ENCODE measurements around the gene MRPL17.
A peak's percentile ranks its signal among the peaks of the same experiment; 100 is the strongest.

The MRPL17 gene

DNA sequence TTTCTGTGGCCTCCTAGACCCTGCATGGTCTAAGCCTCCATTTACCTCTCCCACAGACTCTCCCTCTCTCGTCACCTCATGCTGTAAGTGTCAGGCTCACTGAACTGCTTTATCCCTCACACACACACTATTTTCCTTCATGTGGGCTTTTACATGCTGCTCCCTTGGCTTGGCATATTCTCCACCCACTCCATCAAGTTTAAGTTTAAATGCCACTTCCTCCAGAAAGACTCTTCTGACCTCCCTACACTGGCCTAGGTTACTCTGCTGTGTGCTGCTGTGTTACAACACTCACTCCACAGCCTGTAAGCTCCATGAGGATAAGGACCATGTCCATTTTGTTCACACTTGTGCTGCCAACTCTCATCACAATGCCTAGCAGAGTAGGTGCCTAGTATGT lies 30.0 kb downstream of the MRPL17 start:
- no peak for DNase-seq

DNA sequence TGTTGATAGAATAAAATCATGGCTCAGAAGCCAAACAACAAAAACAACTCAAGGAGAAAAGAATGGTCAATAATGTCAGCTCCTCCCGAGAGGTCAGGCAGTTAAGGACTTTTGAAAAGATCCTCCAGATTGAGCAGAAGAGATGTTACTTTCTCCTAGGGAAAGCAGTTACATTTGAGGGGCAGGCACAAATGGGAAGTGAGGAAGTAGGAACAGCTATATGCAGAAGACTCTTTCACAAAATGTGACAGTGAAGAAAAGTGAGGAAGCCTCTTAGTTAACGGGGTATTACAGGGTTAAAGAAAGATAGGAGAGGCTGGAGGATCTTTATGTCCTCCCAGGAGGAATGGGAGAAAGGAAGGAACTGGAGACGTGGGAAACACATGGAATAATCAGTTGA lies 31.0 kb downstream of the MRPL17 start:
- no peak for DNase-seq

DNA sequence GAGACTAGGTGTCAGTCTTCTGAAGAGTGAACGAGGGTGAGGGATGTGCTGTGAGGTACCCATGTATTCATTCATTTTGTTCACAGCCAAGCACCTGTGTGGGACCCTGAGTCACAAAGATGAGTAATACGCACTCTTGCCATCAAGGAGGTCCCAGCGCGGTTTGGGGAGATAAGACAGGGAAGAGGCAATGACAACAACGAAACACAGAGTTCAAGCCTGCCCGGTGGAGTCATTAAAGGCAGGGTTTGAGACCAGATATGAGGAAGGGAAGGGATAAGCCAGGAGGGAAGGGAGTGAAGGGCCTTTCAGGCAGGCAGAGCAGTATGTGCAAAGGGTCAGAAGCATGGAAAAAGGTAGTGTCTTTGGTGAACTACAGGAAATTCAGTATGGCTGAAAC lies 32.2 kb downstream of the MRPL17 start:
- DNase-seq, result no peak

DNA sequence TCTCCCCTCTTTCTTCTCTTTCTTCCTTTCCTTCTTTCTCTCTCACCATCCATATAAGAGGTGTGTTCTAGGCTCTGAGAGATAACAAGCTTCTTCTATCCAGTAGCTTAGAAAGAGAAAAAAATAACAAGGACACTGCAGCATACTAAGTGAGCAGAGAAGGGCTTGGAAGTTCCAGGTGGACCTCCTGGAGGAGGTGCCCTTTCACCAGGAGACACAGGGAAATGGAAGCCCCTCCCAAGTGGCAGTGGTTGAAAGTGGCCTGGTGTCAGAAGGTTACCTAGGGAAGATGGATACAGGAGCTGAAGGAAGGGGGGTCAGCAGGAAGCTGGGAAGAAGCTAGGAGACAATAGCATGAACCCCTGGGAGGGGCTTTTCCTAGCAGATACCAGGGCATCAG lies 33.0 kb downstream of the MRPL17 start:
- no peak for DNase-seq

DNA sequence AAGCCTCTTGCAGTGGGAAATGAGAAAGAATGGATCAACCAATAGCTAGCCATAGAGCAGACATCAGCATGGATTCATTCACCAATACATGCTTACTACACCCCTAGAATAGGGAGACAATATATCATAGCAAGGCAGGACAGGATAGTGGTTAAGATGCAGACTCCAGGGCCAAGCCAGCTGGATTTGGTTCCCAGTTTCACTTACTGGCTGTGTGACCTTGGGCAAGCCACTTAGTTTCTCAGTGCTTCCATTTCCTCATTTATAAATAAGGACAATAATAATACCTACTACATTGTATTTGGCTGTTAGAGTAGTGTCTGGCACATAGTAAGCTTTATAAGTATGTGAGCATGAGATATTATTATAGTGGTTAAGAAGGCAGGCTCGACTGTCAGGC lies 34.6 kb downstream of the MRPL17 start:
- no peak for DNase-seq

DNA sequence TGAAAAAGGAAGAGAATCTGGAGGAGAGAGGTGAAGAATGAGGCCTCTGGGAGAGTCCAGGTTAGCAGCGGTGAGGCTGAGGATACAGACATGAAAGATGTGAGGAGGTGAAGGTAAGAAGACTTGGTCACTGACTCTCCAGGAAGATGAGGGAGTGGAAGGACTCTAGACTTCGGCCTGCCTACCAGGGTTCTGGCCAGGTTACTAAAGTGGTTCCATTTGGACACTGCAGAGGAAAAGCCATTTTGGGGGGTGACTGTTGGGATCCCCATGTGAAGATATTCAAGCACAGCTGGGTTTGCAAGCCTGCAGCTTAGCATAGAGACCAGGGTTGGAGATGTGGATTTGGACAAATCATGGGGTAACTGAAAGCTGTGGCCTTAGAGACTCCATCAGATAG lies 35.3 kb downstream of the MRPL17 start:
- no peak for DNase-seq

DNA sequence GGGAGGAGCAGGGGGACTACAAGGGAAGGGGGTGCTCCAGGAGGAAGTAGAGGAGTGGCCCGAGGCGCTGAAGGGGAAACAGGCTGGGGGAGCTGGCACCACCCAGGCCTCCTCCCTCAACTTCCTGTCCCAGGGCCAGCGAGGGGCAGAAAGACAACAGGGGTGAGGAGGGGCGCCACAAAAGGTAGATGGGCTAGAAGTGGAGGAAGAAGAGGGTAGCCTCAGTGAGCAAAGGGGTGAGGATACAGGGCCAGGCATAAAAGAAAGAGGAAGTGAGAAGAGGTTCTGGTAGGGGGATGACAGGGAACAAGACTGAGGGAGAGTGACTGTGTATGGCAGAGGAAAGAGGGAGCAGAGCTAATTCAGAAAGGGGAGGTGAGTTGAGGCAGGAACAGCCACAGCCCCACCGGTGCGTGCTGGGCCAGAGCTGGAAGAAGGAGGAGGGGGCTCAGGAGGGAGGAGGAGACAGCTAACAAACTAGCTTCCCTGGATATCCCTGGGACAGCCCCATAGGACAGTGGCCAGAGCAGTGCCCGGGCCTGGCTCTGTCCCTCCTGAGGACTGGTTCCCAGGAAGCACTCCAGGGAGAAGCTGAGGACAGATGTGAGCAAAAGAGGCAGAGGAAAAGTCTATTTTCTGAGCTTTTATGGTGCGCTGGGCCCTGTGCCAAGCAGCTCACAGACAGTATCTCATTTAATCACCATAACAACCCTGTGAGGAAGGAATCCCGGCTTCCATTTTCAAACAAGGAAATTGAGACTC lies 36.0 kb downstream of the MRPL17 start:
- no peak for DNase-seq

DNA sequence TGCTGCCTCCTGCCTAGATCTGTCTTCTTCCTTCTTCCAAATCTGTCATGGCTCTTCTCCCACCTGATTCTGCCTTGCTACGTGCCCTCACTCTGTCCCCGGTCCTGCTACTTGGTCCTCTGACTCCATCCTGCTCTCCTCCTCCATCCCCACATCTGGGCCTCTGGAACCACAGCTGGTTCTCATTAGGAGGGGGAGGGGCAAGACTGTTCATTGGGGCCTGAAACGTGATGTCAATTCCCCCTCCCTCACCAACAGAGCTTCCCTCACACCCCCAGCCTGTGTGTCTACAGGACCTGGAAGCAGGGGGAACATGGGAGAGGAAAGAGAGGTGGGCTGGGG lies 36.6 kb downstream of the MRPL17 start:
- DNase-seq, result no peak

DNA sequence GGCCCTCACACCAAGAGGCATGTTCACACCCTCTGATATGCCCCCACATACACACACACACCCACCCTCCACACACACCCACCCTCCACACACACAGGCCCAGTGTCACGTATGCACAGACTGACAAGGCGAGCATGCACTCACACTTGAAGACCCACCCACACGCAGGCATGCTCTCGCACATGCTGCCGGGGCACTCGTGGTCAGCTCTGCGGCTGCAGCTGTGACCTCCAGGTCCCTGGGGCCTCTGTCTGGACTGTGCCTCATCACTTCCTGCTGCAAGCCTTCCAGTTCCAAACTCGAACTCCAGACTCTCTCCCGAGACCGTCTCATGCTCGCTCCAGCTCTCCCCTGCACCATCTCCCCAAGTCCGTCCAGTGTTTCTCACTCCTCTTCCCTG lies 37.1 kb downstream of the MRPL17 start:
- no peak for DNase-seq

DNA sequence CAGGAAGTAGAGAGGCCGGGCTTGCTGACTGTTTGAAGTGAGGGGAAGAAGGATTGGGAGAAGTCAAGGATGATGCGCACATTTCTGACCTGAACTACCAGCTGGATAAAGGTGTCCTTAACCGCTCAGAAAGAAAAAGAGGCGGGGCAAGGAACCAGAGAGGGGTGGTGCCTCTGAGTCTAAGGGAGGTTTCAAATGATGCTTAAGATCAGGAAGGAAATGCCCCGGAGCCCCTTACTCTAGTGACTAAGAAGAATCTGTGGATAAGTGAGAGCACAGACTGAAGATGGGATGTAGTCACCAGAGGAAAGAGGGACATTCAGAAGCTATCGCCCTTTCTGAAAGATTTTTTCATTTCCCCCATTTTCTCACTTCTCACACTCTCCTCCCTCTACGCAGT lies 40.2 kb downstream of the MRPL17 start:
- DNase-seq, result no peak

DNA sequence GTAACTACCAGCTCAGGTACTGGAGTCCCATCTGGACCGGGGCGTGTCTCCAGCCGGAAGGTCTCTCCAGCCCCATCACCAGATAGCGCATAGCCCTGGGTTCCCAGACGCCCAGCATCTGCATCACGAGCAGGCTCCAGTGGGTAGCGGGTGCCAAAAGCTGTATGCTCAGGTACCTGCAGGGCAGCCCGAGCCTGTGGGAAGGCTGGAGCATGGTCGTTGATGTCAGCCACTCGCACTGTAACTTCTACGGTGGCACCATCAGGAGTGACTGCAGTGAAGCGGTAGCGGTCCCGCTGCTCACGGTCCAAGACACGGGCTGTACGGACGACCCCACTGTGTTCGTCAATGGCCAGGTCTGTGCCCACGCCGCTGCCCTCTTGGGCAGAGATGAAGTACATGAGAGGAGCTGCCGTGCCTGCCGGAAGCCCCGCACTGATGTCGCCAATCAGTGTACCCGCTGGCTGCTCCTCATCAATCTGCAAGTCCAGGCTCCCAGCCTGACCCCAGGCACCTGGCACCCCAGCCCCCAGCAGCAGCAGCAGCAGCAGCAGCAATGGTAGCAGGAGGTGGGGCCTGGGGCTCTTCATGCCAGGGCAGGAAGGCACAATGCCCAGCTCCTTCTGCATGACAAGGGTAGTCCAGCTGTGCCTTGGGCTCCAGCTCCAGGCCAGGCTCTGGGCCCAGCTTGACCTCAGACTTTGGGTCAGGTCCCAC lies 42.0 kb downstream of the MRPL17 start:
- DNase-seq, result peak; percentile 53

DNA sequence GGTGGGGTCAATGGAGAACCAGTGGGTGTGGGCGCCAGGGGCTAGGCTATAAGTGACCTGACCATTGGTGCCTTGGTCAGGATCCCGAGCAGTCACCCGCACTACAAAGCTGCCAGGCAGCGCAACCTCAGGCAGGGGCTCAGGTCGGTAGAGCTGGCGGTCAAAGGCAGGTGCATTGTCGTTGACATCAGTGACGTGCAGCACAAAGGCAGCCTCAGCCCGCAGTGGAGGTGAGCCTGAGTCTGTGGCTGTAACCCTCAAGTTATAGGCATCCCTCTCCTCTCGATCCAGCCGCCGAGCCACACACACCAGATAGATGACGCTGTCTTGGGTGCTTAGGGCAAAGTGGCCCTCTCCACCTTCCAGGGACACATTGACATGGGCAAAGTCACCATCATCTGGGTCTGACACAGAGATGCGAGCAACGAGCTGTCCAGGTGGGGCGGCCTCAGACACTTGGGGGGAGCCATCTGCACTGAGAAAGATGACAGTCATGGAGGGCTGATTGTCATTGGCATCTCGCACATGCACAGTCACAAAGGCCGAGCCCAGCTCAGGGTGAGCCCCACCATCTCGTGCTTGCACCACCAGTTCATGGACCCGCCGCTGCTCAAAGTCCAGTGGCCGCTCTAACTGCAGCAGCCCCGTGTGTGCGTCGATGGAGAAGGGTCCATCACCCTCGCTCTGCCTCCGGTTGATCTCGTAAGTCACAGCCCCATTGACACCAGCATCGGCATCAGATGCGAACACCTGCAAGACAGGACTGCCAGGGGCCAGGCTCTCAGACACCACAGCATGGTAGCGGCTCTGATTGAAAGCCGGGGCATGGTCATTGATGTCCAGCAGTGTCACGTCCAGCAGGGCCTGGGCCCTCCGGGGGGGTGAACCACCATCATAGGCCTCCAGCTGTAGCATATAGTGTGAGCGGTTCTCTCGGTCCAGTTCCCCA lies 42.8 kb downstream of the MRPL17 start:
- DNase-seq, result no peak

DNA sequence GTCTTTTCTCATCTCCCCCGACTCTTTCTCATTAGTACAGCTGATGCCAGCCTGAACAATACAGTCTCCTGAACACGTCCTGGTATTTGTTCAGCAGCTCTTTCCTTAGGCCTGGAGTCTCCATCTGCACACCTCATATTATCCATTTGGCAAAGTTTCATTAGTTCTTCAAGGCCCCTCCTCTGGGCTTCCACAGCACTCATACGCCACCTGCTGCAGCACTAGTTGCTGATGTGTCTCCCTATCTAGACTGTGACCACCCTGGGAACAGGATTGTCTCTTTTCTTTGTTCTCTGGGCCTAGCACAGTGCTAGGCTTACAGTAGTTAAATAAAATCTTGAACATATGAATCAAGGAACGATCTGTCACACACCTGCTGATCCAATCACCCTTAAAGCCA lies 44.7 kb downstream of the MRPL17 start:
- no peak for DNase-seq

DNA sequence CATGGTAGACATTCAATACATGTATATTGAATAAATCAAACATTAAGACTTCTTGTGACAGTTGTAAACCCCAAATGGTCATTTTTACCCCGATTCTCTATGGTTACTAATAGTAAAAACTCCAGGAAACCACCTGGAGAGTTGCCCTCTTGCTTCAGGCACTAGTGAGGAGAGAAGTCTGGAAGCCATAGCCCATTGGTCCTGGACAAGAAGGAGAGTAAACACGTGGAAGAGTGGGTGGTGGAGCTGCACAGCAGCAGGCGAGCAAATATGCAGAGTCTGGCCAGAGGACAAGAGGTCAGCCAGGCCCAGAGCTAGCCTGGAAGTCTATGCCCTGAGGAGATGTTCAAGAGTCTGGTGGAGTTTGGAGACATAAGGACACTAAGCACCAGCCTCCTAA lies 45.3 kb downstream of the MRPL17 start:
- no peak for DNase-seq

DNA sequence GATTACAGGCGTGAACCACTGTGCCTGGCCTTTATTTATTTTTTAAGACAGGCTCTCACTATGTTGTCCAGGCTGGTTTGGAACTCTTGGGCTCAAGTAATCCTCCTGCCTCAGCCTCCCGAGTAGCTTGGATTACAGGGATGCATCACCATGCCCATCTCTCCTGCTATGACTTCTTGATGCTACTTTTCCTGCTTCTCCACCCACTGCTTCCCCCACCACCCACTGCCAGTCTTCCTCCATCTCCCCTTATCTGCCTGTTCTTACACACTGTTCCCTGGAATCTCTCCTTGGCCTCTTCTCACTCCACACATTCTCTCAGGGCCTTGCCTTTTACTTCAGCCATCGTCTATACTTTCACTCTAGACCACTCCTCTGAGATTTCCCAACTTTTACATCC lies 46.7 kb downstream of the MRPL17 start:
- no peak for DNase-seq

DNA sequence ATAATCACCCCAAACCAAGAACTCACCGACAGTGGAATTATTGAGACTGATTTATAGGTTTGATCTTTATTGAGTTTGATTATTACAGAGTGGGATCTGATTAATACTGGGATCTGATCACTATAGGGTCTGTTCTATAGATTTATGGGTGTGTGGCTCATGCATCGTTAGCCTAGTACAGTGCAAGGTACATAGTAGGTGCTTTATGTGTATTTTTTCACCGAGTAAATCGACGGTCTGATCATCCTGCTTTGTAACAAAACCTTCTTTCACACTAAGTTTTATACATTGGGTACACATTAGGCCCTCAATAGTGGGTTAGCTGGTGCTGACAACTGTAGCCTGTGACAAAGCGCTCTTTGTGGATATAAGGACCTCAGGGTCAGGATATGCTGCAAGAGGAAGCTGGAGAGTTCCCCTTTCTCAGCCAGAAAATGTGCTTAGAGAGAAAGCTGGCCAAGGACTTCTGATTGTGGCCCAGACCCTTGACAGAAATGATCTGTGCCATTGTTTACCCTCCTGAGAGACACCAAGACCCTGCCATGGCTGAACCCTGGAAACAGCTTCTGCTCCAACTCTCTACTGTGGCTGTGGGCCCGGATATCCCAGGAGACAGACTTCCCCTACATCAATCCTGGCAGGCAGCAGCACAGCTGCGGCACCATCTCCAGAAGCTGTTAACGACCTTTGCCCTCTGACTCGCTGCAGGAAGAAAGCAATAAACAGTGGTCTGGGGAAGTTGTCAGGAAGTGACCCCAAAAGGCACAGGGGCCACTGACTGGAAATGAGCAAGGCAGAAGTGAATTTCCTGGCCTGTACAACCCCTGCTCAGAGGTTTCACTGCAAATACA lies 47.8 kb downstream of the MRPL17 start:
- DNase-seq, result peak; percentile 85

DNA sequence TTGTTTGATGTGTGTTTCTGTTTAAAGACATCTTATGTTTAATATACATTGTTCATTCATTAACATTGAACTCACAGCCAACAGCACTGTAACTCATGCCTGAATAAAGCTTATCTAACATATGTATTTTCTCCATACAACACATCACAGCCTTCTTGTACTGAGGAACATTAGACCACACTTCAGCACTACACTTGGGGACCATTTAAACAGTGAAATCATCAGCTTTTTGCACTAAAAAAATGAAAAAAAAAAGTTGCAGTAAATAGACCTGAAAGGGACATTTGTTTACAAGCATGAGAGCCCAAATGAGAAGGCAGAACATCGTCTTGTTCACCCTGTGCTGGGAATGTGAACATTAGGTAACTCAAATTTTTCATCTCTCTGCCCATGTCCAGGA lies 48.6 kb downstream of the MRPL17 start:
- no peak for DNase-seq

DNA sequence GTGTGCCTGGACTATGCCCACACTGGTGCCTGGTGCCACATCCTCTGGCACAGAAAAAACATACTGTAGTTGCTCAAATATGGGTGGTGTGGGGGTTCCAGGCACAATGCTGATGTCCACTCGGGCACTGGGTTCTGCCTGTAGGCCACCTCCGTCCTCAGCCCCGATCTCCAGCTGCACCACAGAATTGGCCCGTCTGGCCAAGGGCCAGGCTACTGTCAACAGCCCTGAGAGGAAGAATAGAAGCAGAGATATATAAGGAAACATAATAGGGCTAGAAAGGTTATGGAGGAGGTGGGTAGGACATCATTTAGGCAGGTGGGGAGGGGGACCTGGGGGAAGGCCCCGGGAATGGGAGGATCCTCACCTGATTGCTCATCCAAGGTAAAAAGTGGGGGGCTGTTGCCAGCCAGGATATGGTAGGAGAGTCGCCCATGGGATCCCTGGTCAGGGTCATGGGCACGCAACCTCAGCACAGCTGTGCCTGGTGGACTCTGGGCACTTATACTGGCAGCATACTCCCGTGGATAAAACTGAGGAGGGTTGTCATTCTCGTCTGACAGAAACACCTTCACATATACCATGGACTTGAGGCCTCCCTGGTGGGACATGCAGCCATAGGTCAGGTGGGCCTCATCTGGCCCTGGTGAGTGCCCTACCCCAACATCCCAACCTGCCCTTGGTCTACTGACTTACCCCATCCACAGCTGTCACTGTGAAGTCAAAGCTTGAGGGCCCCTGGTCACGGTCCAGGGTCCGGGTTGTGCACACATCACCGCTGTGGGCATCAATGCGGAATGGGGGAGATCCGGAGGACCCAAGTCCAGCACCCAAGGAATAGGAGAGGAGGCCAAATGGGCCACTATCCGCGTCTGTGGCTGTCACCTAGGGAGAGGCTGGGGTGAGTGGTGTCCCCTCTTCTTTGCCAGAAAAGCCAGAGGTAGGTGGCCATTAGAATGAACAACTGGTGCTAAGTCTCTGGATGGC lies 49.4 kb downstream of the MRPL17 start:
- no peak for DNase-seq

DNA sequence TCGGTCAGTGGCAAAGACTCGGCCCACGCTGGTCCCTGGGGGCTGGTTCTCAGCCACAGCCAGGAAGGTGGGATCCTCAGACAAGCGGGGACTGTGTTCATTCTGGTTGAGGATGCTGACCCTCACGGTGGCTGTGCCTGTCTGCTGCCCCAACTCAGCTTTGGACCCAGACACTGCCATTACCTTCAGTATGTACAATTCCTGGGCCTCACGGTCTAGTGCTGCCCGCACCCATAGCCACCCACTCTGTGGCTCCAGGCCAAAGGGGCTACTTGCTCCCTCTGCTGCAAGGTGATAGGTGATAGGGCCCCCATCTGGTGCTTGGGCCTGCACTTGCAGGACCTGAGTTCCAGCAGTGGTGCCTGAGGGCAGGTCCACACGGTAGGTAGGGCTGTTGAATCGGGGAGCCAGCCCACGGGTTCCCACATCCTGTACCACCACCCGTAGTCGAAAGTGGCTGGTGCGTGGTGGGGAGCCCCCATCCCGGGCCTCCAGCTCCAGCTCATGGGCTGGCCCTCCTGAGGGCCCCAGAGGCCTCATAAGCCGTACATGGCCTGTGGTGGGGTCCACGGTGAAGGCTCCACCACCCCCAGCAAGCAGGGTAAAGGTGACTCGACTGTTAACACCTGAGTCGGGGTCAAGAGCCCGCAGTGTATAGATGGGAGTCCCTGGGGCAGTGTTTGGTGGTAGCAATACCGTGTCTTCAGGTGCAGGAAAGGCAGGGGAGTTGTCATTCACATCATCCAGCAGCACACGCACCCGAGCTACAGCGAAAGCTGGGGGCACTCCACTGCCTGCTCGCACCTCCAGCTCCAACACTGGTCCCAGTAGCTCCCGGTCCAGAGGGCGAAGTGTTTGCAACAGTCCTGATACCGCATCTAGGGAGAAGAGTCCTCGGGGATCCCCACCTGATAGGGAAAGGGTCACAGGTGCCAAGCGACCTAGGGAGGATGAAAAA lies 50.7 kb downstream of the MRPL17 start:
- no peak for DNase-seq

DNA sequence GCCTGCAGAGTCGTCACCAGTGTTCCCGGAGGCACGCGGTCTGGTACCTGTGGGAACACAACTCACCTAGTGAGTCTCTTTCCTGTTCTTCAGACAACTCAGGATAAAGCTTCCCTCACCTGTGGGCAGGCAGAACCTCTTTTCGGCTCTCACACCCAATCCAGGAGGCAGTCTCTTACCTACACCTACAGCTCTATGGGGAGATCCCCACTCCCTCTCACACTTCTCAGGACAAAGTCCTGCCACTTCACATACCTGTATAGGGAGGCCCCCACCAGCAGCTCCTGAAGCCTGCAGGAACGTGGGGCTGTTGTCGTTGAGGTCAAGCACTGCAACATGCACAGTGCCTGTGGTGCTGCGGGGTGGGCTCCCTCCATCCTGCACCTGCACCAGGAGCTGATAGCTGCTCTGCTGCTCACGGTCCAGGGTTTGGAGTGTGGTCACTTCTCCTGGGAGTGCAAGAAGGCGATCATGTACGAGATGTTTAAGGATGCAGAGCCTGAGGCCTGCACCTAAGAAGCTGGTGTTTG lies 51.7 kb downstream of the MRPL17 start:
- DNase-seq, result no peak

All from midbrain (tissue), 1 donor.